ENCODE results near the gene ZFAND5.

DNA sequence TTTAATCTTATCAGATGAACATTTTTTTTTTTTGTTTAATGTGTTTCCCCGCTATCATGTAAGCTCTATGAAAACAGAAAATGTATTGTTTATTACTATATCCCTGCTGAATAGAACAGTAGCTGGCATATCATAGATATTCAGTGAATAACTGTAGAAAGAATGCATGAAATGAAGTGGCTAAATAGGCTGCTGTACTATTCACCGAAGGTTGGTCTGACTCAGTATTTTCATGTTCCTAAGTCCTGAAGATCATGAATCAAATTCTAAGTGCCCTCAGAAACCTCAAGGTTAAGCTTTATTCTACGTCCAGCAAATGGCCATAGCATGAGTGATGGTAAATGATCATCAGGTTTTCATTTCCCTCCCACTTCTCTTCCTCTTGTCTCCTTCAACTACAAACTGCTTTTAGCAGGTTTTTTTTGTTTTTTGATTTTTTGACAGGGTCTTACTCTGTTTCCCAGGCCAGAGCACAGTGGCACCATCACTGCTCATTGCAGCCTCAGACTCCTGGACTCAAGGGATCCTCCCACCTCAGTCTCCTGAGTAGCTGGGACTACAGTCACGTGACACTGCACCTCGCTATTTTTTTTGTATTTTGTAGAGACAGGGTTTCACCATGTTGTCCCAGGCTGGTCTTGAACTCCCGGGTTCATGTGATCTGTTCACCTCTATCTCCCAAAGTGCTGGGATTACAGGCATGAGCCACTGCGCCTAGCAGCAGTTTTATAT lies 19.1 kb upstream of the ZFAND5 start:
- TF ChIP-seq, protein P1, sequence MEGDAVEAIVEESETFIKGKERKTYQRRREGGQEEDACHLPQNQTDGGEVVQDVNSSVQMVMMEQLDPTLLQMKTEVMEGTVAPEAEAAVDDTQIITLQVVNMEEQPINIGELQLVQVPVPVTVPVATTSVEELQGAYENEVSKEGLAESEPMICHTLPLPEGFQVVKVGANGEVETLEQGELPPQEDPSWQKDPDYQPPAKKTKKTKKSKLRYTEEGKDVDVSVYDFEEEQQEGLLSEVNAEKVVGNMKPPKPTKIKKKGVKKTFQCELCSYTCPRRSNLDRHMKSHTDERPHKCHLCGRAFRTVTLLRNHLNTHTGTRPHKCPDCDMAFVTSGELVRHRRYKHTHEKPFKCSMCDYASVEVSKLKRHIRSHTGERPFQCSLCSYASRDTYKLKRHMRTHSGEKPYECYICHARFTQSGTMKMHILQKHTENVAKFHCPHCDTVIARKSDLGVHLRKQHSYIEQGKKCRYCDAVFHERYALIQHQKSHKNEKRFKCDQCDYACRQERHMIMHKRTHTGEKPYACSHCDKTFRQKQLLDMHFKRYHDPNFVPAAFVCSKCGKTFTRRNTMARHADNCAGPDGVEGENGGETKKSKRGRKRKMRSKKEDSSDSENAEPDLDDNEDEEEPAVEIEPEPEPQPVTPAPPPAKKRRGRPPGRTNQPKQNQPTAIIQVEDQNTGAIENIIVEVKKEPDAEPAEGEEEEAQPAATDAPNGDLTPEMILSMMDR (conservative IDR thresholded peaks at IDR 0.05; ENCODE audit: low read depth, low read length), result no peak
- no peak for TF ChIP-seq EZH2phosphoT487 (IDR thresholded peaks at IDR 0.05; ENCODE audit: borderline replicate concordance, low read length)

All from PC-3 (cell line).